NCI-H1436 (cell line): ENCODE data around the gene DPM3.
"Not testable (repeated sequence)": the region's sequence is repeated elsewhere in the genome, so short reads cannot be mapped to it uniquely, and the experiment has no call there.

Experiments used
- DNase-seq: peaks from one replicate; lab custom pipeline; 2025; lab: John Stamatoyannopoulos, UW

DPM3 gene

DNA sequence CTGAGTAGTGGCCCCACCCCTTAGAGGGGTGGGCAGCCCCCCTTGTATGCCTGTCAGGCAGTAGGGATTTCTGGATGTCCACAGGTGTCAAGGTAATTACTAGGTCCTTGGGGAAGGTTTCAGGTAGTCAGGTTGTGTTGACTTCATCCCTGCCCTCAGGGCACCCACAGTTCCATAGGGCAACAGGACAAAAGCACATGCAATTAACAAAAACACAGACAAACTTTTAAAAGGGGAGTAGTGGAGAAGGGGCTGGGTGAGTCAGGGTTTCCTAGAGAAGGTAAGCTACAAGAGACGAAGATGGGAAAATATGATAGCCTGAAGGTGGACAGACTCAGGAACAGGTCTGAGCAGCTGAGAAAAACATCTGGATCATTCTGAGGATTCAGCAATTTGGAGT lies 18.7 kb upstream of the DPM3 start:
- no peak for DNase-seq

GRCh38 chr1:155155996-155156643 lies 15.8 kb upstream of the DPM3 start:
- not testable (repeated sequence) for DNase-seq

- no peak for DNase-seq
Observed at GRCh38 chr1:155145491-155145890, 5.2 kb upstream of the DPM3 start.

GRCh38 chr1:155141749-155142148 lies 1.4 kb upstream of the DPM3 start:
- DNase-seq, result no peak

DNA sequence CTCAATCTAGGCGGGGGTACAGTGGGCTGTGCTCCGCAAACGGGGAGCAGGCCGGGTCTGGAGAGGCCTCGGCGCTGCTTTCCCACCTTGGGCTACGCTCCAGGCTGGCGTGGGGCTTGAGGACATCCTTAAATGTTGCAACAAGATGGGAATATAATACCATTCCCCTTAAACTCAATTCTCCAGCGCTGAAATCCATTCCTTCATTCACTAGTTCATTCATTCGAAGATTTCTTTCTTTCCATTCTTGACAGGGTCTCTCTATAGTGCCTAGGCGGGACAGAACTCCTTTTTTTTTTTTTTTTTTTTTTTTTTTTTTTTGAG lies 261 bp upstream of the DPM3 start:
- no peak for DNase-seq

- DNase-seq, result no peak
Observed at GRCh38 chr1:155137154-155137949, 3.0 kb downstream of the DPM3 start.

DNA sequence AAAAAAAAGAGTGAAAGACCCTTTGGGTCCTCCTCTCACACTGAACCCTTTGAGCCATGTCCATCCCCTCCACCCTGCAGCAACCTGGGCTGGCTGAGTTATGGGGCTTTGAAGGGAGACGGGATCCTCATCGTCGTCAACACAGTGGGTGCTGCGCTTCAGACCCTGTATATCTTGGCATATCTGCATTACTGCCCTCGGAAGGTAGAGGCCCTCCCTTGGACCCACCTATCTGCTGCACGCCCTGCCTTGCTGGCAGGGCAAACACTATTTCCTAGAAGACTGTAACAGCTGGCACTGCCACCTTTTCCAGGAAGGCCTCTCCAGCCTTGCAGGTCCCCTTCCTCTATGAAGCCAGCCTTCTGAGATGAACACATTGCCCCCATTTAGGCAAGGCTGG lies 3.6 kb downstream of the DPM3 start:
- no peak for DNase-seq

GRCh38 chr1:155135415-155136028 lies 4.8 kb downstream of the DPM3 start, which contains the start of gene SLC50A1:
Gene SLC50A1 (plus strand): TSS chr1:155135852. CDS start chr1:155135912, 60 bp downstream.
- peak; percentile 87 for DNase-seq

- DNase-seq, result no peak
Observed at GRCh38 chr1:155134880-155135414, 5.4 kb downstream of the DPM3 start.

- no peak for DNase-seq
Observed at GRCh38 chr1:155134322-155134721, 6.0 kb downstream of the DPM3 start.

DNA sequence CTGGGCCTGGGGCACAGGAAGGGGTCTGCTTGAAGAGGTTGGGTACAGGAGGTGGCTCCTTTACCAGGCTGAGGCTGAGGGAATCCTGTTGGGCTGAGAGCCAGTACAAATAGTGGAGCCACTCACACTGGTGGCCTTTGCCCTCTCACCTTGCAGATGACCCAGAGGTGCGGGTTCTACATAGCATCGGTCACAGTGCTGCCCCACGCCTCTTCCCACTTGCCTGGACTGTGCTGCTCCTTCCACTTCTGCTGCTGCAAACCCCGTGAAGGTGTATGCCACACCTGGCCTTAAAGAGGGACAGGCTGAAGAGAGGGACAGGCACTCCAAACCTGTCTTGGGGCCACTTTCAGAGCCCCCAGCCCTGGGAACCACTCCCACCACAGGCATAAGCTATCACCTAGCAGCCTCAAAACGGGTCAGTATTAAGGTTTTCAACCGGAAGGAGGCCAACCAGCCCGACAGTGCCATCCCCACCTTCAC lies 6.5 kb downstream of the DPM3 start:
- no peak for DNase-seq

- DNase-seq, result no peak
Observed at GRCh38 chr1:155131856-155132255, 8.5 kb downstream of the DPM3 start.

DNA sequence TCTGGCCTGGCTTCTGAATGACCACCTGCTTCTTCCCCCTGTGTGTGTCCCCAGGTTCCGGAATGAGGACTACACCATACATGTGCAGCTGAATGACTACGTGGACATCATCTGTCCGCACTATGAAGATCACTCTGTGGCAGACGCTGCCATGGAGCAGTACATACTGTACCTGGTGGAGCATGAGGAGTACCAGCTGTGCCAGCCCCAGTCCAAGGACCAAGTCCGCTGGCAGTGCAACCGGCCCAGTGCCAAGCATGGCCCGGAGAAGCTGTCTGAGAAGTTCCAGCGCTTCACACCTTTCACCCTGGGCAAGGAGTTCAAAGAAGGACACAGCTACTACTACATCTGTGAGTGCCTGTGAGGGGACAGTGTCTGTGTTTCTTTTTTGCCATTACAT lies 9.0 kb downstream of the DPM3 start:
- DNase-seq, result no peak

- DNase-seq, result no peak
Observed at GRCh38 chr1:155130272-155131006, 9.9 kb downstream of the DPM3 start.

GRCh38 chr1:155128755-155129473 lies 11.4 kb downstream of the DPM3 start:
- DNase-seq, result no peak

- no peak for DNase-seq
Observed at GRCh38 chr1:155127967-155128754, 12.2 kb downstream of the DPM3 start.

GRCh38 chr1:155127105-155127966 lies 13.0 kb downstream of the DPM3 start, which contains the start of gene EFNA1:
Gene EFNA1 (plus strand): TSS chr1:155127876. CDS start chr1:155127978, 102 bp downstream.
- DNase-seq, result peak; percentile 30

GRCh38 chr1:155126556-155127104 lies 13.7 kb downstream of the DPM3 start:
- no peak for DNase-seq

- DNase-seq, result no peak
Observed at GRCh38 chr1:155125946-155126555, 14.3 kb downstream of the DPM3 start.
